HG03378 (cell line): ENCODE results near the gene MTF2.
A peak's percentile ranks its signal among the peaks of the same experiment; 100 is the strongest.
"Not testable (repeated sequence)": the region's sequence is repeated elsewhere in the genome, so short reads cannot be mapped to it uniquely, and the experiment has no call there.

Experiments
- ATAC-seq: cut with Tn5 transposase; IDR thresholded peaks from one replicate; pipeline ENCODE4 v1.9.1; 2021; ENCODE audit warnings: mild to moderate bottlenecking, moderate library complexity; ENCODE audit not compliant: unreplicated experiment

MTF2 gene

DNA sequence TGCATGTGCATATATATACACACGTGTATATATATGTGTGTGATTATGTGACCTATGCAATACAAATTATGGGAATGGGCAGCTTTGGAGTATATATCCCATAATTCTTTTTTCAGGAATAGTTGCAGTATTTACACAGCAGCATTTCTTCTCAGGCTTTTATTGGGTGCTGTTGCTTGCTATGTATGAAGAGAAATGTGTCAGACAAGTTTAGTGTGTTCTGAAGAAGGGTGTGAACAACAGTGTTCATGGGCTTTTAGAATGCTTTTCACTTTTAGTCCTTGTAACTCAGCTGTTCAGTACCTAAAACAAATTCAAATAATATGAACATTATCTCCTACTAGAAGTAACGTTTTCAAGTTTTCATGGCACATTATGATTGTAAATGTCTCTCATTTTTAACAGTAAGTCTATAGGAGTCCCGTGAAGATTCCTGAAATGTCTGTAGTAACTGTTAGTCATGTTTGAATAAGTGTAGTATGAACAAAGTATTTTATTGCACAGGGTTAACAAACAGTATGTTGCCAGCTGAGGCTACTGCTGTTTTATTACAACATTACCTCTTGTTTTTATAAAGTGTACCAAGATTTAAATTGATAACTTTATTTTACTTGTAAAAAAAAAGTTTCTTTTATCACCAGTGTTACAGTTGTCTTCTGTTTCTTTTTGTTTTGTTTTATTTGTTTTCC, 58.7 kb downstream of the MTF2 start:
- no peak for ATAC-seq

GRCh38 chr1:93140106-93140505, 61.0 kb downstream of the MTF2 start:
- no peak for ATAC-seq

DNA sequence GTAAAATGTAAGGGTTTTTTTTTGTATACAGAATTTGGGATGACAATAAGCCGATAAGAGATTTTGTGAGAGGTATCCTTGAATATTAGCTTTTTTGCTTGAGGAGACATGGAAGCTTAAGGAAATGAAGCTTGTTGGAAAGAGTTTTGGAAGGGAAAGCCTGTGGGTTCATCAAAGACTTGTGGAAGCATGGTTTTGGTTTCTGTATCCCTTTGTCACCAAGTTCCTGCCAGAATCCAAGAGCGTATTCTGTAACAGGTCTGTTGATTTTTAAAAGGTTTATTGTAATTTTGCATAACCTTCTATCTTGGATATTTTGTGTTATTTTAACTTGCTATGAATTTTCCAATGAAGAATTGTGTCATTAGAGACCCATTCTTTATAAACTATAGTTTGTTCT, 63.1 kb downstream of the MTF2 start:
- no peak for ATAC-seq

DNA sequence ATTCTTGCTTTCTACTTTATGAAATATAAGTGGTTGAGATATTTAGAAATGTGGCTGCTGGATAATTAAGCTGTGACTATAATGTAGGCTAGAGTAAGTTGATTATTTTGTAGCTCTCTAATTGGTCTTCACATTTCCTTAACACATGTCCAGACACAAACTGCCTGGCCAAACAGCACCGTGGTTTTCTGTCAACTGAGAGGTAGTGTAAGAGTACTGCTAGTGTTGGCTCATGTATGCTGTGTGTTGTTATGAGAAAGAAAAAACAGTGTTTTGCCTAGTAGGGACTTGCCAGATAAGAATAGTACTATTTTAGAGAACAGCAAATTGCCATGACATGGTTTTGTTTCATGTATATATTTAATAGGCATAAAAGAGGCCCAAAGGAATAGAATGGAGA, 64.1 kb downstream of the MTF2 start:
- peak; percentile 49 for ATAC-seq

DNA sequence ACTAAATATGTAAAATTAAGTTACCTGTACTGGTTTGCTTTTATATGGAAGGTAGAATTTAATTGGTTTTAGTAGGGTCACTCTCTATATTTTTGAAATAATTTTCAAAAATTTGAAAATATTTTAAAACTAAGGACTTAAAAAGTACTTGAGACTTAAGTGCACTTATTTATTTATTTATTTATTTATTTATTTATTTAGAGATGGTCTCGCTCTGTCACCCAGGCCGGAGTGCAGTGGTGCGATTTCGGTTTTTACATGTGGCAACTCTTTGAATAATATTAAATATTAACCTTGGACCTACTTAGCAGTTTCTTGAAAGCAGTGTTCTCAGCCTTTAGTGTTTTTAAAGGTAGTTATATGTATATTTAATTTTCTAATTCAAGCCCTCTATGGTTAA, 64.7 kb downstream of the MTF2 start:
- no peak for ATAC-seq

- no peak for ATAC-seq
Observed at GRCh38 chr1:93148001-93148400, 68.9 kb downstream of the MTF2 start.

- ATAC-seq = no peak
Observed at GRCh38 chr1:93150729-93151128, 71.6 kb downstream of the MTF2 start.

DNA sequence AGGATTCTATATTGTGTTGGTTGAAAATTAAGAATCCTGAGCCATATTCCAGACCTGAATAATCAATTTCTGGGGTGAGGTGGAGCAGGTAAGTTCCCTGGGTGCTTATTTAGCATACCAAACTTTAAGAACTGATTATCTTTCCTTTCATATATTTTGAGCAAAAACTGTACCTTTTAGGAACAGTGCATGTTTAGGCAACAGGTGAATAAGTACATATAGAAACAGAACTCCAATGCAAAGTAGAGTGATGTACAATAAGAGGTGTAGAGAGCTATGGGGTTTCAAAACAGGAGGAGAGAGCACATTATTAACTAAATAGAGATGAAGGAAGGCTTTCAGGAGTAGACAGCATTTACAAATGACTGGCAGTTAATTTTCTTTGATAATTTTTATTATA, 72.4 kb downstream of the MTF2 start:
- no peak for ATAC-seq

DNA sequence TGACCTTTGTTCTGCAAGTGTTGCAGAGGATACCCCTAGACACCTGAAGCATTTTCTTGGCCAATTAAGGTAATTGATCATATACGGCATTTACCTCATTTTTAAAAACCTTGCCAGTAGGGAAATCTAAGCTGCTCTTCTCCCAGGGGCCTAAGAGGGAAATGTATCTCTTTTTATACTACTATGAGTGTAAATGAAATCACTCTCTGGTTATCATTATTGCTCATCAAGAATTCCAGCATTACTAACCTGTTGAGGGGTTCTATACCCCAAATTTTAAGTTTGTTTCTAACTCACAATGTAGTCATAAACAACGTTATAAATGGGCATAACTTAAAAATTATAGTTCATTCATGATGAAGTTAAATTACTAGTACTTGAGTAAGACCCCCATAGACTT, 73.8 kb downstream of the MTF2 start:
- ATAC-seq = no peak

DNA sequence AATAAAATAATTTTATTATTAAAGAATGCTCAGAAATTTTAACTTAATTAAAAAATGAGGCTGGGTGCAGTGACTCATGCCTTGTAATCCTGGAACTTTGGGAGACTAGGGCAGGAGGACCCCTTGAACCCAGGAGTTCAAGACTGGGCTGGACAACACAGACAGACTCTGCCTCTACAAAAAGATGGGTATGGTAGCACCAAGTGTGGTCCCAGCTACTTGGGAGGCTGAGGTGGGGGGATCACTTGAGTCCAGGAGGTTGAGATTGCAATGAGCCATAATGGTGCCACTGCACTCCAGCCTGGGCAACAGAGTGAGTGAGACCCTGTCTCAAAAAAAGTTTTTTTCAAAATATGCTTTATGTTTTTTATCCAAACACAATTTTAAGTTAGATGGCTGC, 75.8 kb downstream of the MTF2 start:
- ATAC-seq = no peak

- no peak for ATAC-seq
Observed at GRCh38 chr1:93155335-93155734, 76.3 kb downstream of the MTF2 start.

DNA sequence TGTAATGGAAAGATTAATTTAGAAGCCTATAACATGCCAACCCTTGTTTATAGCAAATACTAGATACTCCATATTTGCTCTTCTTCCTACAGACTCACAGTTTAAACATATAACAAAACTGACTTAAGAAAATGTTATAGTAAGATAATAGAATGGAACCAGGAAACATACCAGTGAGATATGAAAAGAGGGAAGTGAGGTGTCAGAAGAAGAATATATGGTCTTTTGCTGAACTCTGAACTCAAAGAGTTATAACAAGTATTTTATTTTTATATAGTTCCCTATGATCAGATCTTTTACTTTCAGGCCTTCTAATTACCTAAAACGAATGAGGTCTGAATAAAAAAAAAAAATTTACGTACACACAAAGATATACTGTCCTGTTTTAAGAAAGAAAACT, 80.3 kb downstream of the MTF2 start:
- ATAC-seq = no peak

GRCh38 chr1:93163314-93163713, 84.2 kb downstream of the MTF2 start:
- ATAC-seq = not testable (repeated sequence)

DNA sequence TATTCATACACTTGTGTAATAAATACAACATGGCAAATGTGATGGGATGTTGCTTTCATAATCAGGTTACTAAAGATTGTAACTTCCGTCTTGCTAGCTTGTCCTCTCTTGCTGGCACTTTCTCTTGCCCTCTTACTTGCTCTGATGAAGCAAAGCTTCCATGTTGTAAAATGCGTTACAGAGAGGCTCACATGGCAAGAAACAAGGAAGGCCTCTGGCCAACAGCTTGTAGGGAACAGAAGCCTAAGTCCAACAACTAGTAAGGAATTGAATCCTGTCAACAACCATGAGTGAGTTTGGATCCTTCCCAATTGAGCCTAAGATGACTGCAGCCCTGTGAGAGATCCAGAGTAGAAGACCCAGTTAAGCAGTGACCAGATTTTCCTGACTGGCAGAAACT, 85.7 kb downstream of the MTF2 start:
- no peak for ATAC-seq

- ATAC-seq = not testable (repeated sequence)
Observed at GRCh38 chr1:93165895-93166294, 86.8 kb downstream of the MTF2 start.

GRCh38 chr1:93167006-93167405, 87.9 kb downstream of the MTF2 start:
- ATAC-seq = no peak

DNA sequence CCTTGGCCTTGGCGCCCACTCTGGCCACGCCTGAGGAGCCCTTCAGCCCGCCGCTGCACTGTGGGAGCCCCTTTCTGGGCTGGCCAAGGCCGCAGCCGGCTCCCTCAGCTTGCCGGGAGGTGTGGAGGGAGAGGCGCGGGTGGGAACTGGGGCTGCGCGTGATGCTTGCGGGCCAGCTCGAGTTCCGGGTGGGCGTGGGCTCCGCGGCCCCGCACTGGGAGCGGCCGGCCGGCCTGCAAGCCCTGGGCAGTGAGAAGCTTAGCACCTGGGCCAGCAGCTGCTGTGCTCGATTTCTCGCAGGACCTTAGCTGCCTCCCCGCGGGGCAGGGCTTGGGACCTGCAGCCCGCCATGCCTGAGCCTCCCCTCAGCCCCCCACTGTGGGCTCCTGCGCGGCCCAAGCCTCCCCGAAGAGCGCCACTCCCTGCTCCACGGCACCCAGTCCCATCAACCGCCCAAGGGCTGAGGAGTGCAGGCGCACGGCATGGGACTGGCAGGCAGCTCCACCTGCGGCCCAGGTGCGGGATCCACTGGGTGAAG, 91.1 kb downstream of the MTF2 start:
- not testable (repeated sequence) for ATAC-seq

- ATAC-seq = no peak
Observed at GRCh38 chr1:93171549-93172034, 92.5 kb downstream of the MTF2 start.

DNA sequence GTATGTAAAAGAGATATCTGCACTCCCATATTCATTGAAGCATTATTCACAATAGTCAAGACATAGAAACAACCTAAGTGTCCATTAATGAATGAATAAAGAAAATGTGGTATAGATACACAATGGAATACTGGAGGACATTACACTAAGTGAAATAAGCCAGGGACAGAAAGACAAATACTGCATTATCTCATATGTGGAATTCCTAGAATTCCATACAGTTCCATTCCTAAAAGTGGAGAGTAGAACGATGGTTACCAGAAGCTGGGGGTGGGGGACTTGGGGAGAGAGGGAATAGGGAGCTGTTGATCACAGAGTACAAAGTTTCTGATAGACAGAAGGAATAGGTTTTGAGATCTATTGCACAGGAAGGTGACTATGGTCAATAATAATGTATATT, 93.7 kb downstream of the MTF2 start:
- ATAC-seq = no peak

GRCh38 chr1:93174638-93175037, 95.6 kb downstream of the MTF2 start:
- ATAC-seq = not testable (repeated sequence)

GRCh38 chr1:93177991-93178390, 98.9 kb downstream of the MTF2 start:
- no peak for ATAC-seq

DNA sequence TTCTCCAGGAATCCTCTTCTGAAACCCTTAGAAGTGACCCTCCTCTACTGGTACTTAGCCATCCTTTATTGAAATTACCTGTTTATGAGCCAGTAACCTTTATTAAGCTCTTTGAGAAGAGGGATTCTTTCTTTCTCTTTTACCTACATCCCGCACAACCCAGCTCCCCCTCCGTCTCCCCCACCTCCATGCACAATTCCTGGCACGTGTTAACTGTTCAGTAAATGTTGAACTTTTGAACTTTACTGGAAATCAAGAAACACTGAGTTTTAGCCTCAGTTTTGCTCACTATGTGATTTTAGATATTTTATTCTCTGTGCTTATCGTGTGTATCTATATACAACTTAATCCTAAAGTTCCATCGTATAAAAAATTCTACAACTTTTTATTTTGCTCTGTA, 99.3 kb downstream of the MTF2 start:
- no peak for ATAC-seq
